IMR-90 (cell line): ENCODE measurements around the gene ABR. TPM values are rescaled to one million over a fixed set of nuclear protein-coding genes. Genes with fewer than 3 reads are reported as not detected.

Source experiments
- ATAC-seq: fragments of 200-7000 bp; cut with Tn5 transposase; 2 replicates; pipeline ENCODE4 v1.9.1; 2020; ENCODE audit warnings: low read depth, mild to moderate bottlenecking, moderate library complexity
- BruUV-seq: library from RNA; stranded (reverse); fragments of 400-500 nt; replicated peaks from 2 replicates; lab custom pipeline; 2021; lab: Mats Ljungman, UMichigan
- CTCF ChIA-PET: fragments of 300-600 bp; formaldehyde crosslinking; extraction: SDS; loops from one replicate; lab custom pipeline; 2021; ENCODE audit warnings: antibody characterized with exemption; lab: Yijun Ruan, JAX
- POLR2A ChIA-PET: fragments of 300-600 bp; sonication (Branson Sonifier 250); formaldehyde crosslinking; loops from one replicate; lab custom pipeline; 2022; ENCODE audit warnings: antibody characterized with exemption; ENCODE audit not compliant: unreplicated experiment; lab: Charles Lee
- DNase-seq: peaks from one replicate; pipeline ENCODE4 v3.0.0; 2013
- H2AFZ ChIP-seq: replicated peaks from 2 replicates; pipeline ENCODE3; 2013; ENCODE audit warnings: low read length, mild to moderate bottlenecking; ENCODE audit not compliant: poor library complexity
- H2AK5ac ChIP-seq: 2 replicates; pipeline ENCODE4 v1.6.1; 2013; ENCODE audit warnings: low read depth, low read length, inconsistent platforms
- H2AK9ac ChIP-seq: replicated peaks from 2 replicates; pipeline ENCODE3; 2013; ENCODE audit warnings: mild to moderate bottlenecking, low read depth, low read length, moderate library complexity; ENCODE audit not compliant: poor library complexity
- H2BK120ac ChIP-seq: 2 replicates; pipeline ENCODE4 v1.6.1; 2013; ENCODE audit warnings: low read depth, low read length, inconsistent platforms
- H2BK15ac ChIP-seq: 3 replicates; pipeline ENCODE4 v1.6.1; 2013; ENCODE audit warnings: low read depth, low read length, inconsistent platforms
- H2BK20ac ChIP-seq: 2 replicates; pipeline ENCODE4 v1.6.1; 2013; ENCODE audit warnings: low read depth, mild to moderate bottlenecking, inconsistent platforms, low read length, moderate library complexity
- H2BK5ac ChIP-seq: 2 replicates; pipeline ENCODE4 v1.6.1; 2013; ENCODE audit warnings: mild to moderate bottlenecking, low read depth, low read length, inconsistent platforms; ENCODE audit not compliant: poor library complexity, severe bottlenecking
- H3K14ac ChIP-seq: replicated peaks from 2 replicates; pipeline ENCODE4 v1.6.1; 2013; ENCODE audit warnings: low read depth, low read length, inconsistent platforms
- H3K18ac ChIP-seq: 2 replicates; pipeline ENCODE4 v1.6.1; 2013; ENCODE audit warnings: low read depth, low read length, control low read depth
- H3K23ac ChIP-seq: 2 replicates; pipeline ENCODE4 v1.6.1; 2013; ENCODE audit warnings: low read depth, low read length, inconsistent platforms
- H3K27ac ChIP-seq: 2 replicates; pipeline ENCODE4 v1.5.1; 2013; ENCODE audit warnings: mild to moderate bottlenecking, control low read depth, low read length; ENCODE audit not compliant: insufficient read depth
- H3K27me3 ChIP-seq: 2 replicates; pipeline ENCODE4 v1.6.1; 2013; ENCODE audit warnings: low read length; ENCODE audit not compliant: control insufficient read depth, insufficient read depth
- H3K36me3 ChIP-seq: 2 replicates; pipeline ENCODE4 v1.6.1; 2013; ENCODE audit warnings: low read length, mixed read lengths; ENCODE audit not compliant: control insufficient read depth, insufficient read depth
- H3K4ac ChIP-seq: 2 replicates; pipeline ENCODE4 v1.6.1; 2013; ENCODE audit warnings: low read depth, low read length, inconsistent platforms
- H3K4me1 ChIP-seq: 2 replicates; pipeline ENCODE4 v1.6.1; 2013; ENCODE audit warnings: low read length, mixed read lengths; ENCODE audit not compliant: control insufficient read depth, insufficient read depth
- H3K4me2 ChIP-seq: 2 replicates; pipeline ENCODE4 v1.6.1; 2013; ENCODE audit warnings: low read depth, mild to moderate bottlenecking, control low read depth, low read length, moderate library complexity
- H3K4me3 ChIP-seq: 2 replicates; pipeline ENCODE4 v1.5.1; 2013; ENCODE audit warnings: low read depth, mild to moderate bottlenecking, control low read depth, low read length, moderate library complexity; ENCODE audit not compliant: insufficient read depth
- H3K56ac ChIP-seq: 2 replicates; pipeline ENCODE4 v1.6.1; 2013; ENCODE audit warnings: low read length, inconsistent platforms; ENCODE audit not compliant: insufficient read depth; ENCODE audit errors: extremely low read depth
- H3K79me1 ChIP-seq, 2 experiments: 2 replicates each; pipeline ENCODE4 v1.6.1; 2013; ENCODE audit warnings: low read length in 2 of 2, inconsistent platforms in 1 of 2, low read depth in 1 of 2
- H3K9ac ChIP-seq: 2 replicates; pipeline ENCODE4 v1.6.1; 2013; ENCODE audit warnings: low read depth, low read length, control low read depth
- H3K9me1 ChIP-seq: 2 replicates; pipeline ENCODE4 v1.6.1; 2013; ENCODE audit warnings: low read length, inconsistent platforms; ENCODE audit not compliant: insufficient read depth
- H3K9me3 ChIP-seq: 2 replicates; pipeline ENCODE4 v1.6.1; 2013; ENCODE audit warnings: low read length; ENCODE audit not compliant: control insufficient read depth, insufficient read depth
- H4K20me1 ChIP-seq: 2 replicates; pipeline ENCODE4 v1.6.1; 2013; ENCODE audit warnings: low read length, inconsistent platforms; ENCODE audit not compliant: insufficient read depth
- H4K5ac ChIP-seq: 2 replicates; pipeline ENCODE4 v1.6.1; 2013; ENCODE audit warnings: mild to moderate bottlenecking, low read depth, low read length, control low read depth
- H4K8ac ChIP-seq, 2 experiments: 2 replicates each; pipeline ENCODE4 v1.6.1; 2013; ENCODE audit warnings: low read depth in 2 of 2, low read length in 2 of 2, control low read depth in 1 of 2, inconsistent platforms in 1 of 2
- H4K91ac ChIP-seq: 2 replicates; pipeline ENCODE4 v1.6.1; 2013; ENCODE audit warnings: low read depth, low read length, inconsistent platforms; ENCODE audit not compliant: insufficient read depth
- CHD1 ChIP-seq: IDR thresholded peaks from 2 replicates; pipeline ENCODE4 v1.6.1; 2012; ENCODE audit warnings: low read depth, low read length, improper control_type of control experiment
- MAFK ChIP-seq: IDR thresholded peaks from 2 replicates; pipeline ENCODE4 v1.6.1; 2012; ENCODE audit warnings: low read depth, low read length, improper control_type of control experiment
- POLR2A ChIP-seq: IDR thresholded peaks from 2 replicates; pipeline ENCODE4 v1.6.1; 2012; ENCODE audit warnings: mild to moderate bottlenecking, low read depth, low read length
- WGBS, 2 experiments: methylation state at CpG; one replicate each; pipeline versions ENCODE4 v1.1.5 to v1.1.7; 2013; ENCODE audit warnings: missing lambda C conversion rate in 2 of 2; ENCODE audit not compliant: insufficient read length in 1 of 2; ENCODE audit errors: extremely low coverage in 2 of 2; 5-methylcytosine and 5-hydroxymethylcytosine counted together
- dilution Hi-C: fragments of 300-500 bp; cut with HindIII; formaldehyde crosslinking; loops from one replicate; pipeline ENCODE4 v1.14.3; 2018; ENCODE audit warnings: low sequenced_read_pairs; ENCODE audit not compliant: unreplicated experiment
- in situ Hi-C: fragments of 300-500 bp; cut with MboI; formaldehyde crosslinking; loops from 3 replicates; pipeline ENCODE4 v1.14.3; 2019; ENCODE audit warnings: low sequenced_read_pairs, inconsistent platforms, mixed read lengths
- intact Hi-C: fragments of 100-400 bp; cut with micrococcal nuclease; formaldehyde crosslinking; loops from 2 replicates; pipeline ENCODE4 v1.10.0; 2022
- polyA plus RNA-seq, 3 experiments: library from polyadenylated mRNA; depleted of rRNA; stranded (reverse); fragments of >200 nt; gene quantifications; 2 replicates each; pipeline ENCODE4 v1.2.3, GENCODE V29; 2012; ENCODE audit warnings: low replicate concordance in 1 of 3
- total RNA-seq: library from RNA; depleted of rRNA; stranded (reverse); fragments of >200 nt; gene quantifications from 2 replicates; pipeline ENCODE4 v1.2.3, GENCODE V29; 2012

The ABR gene
- total and polyA plus RNA-seq, 2 of the 4 experiments (the other 2 are of a cell fraction), result 28.3 to 79.7 TPM

- H3K27me3 ChIP-seq, result no peaks in the 10 kb centered on the region
- in situ Hi-C loops, result loop anchor here (10.0 kb wide), 1 partner anchor 52 kb away; no protein-coding TSS in a partner anchor
- H3K56ac ChIP-seq, result no peak overlapping the region
- H3K79me1 ChIP-seq, result peaks cover 9 to 31% of the 10 kb centered on the region in 2 experiments
- no peak for TF ChIP-seq CHD1
- no peak for TF ChIP-seq POLR2A
- no peak for TF ChIP-seq MAFK
- H2BK15ac ChIP-seq, result no peak overlapping the region
- H2BK5ac ChIP-seq, result no peak overlapping the region
- H4K91ac ChIP-seq, result no peak overlapping the region
- peaks cover 41% of the 10 kb centered on the region for H4K20me1 ChIP-seq
- 75% methylated on average over 2 of the region's 9 CpGs; no CpG with 5 or more reads in 1 of the 2 experiments for WGBS, 2 experiments
- no peak overlapping the region for H3K4ac ChIP-seq
- ChIA-PET POLR2A (no interaction called here), CTCF (interaction anchor here (0.7 to 1.6 kb wide), 2 partner anchors 10 to 397 kb away, joined by 3 to 6 read pairs; no protein-coding TSS in a partner anchor)
- peak; percentile 44 for DNase-seq
- H4K8ac ChIP-seq, result no peak overlapping the region
- no peak overlapping the region for H3K14ac ChIP-seq
- H4K5ac ChIP-seq, result no peak overlapping the region
- no TSS peak for BruUV-seq
- H3K9me3 ChIP-seq, result no peaks in the 10 kb centered on the region
- intact Hi-C loops, result no loop called here
- H3K4me2 ChIP-seq, result no peak overlapping the region; the same call in 1 of the 2 replicates
- H3K4me1 ChIP-seq, result peaks cover 17% of the 10 kb centered on the region
- ATAC-seq, result 0 out of 2 replicates have a peak, but pooled peaks have one; percentile 7
- dilution Hi-C loops, result no loop called here
- H2BK120ac ChIP-seq, result no peak overlapping the region
- no peak overlapping the region for H3K18ac ChIP-seq
- H2AFZ ChIP-seq, result no peak overlapping the region
- no peak overlapping the region for H3K4me3 ChIP-seq
- peak overlapping the region; percentile 71 for H2AK9ac ChIP-seq
- peaks cover 6% of the 10 kb centered on the region; the same call in 1 of the 2 replicates for H3K36me3 ChIP-seq
- H3K23ac ChIP-seq, result 0 out of 2 replicates have a peak overlapping the region, but pooled peaks have one; percentile 53
- H3K9ac ChIP-seq, result no peak overlapping the region
- peaks cover 7% of the 10 kb centered on the region; the same call in 1 of the 2 replicates for H3K9me1 ChIP-seq
- no peak overlapping the region for H2AK5ac ChIP-seq
- no peak overlapping the region for H2BK20ac ChIP-seq
- no peak overlapping the region for H3K27ac ChIP-seq
These were observed 2.6 kb downstream of the ABR start for GRCh38 chr17:1177016-1177700.
